ENCODE measurements around the gene ROBO1.

The ROBO1 gene

GRCh38 chr3:78645628-78646310 lies 1122.0 kb downstream of the ROBO1 start:
- H3K4me3 ChIP-seq (ENCODE audit: low read depth, low read length) = no peak overlapping the region
- in situ Hi-C loops (cut with HindIII; ENCODE audit: low sequenced_read_pairs) = no loop called here
- peak; percentile 79 for DNase-seq (ENCODE audit: low read depth)
- peak; percentile 66 for TF ChIP-seq CTCF (IDR thresholded peaks at IDR 0.05; ENCODE audit: low read depth, low read length, missing control alignments)

GRCh38 chr3:78644847-78645246 lies 1123.0 kb downstream of the ROBO1 start:
- TF ChIP-seq CTCF (IDR thresholded peaks at IDR 0.05; ENCODE audit: low read depth, low read length, missing control alignments) = no peak
- no peak for DNase-seq (ENCODE audit: low read depth)
- H3K4me3 ChIP-seq (ENCODE audit: low read depth, low read length) = no peak overlapping the region
- in situ Hi-C loops (cut with HindIII; ENCODE audit: low sequenced_read_pairs) = no loop called here

- peak; percentile 18 for DNase-seq (ENCODE audit: low read depth)
- H3K4me3 ChIP-seq (ENCODE audit: low read depth, low read length) = no peak overlapping the region
- TF ChIP-seq CTCF (IDR thresholded peaks at IDR 0.05; ENCODE audit: low read depth, low read length, missing control alignments) = no peak
- in situ Hi-C loops (cut with HindIII; ENCODE audit: low sequenced_read_pairs) = no loop called here
Observed at GRCh38 chr3:78642226-78643035, 1125.4 kb downstream of the ROBO1 start.

GRCh38 chr3:78641703-78642102 lies 1126.1 kb downstream of the ROBO1 start:
- in situ Hi-C loops (cut with HindIII; ENCODE audit: low sequenced_read_pairs) = no loop called here
- no peak for TF ChIP-seq CTCF (IDR thresholded peaks at IDR 0.05; ENCODE audit: low read depth, low read length, missing control alignments)

GRCh38 chr3:78634316-78634715 lies 1133.5 kb downstream of the ROBO1 start:
- TF ChIP-seq CTCF (IDR thresholded peaks at IDR 0.05; ENCODE audit: low read depth, low read length, missing control alignments) = no peak
- no peak overlapping the region for H3K4me3 ChIP-seq (ENCODE audit: low read depth, low read length)
- in situ Hi-C loops (cut with HindIII; ENCODE audit: low sequenced_read_pairs) = no loop called here
- DNase-seq (ENCODE audit: low read depth) = no peak

More at GRCh38 chr3:78641703-78642102, 1126.1 kb downstream of the ROBO1 start:
- no peak for DNase-seq (ENCODE audit: low read depth)
- no peak overlapping the region for H3K4me3 ChIP-seq (ENCODE audit: low read depth, low read length)

- no peak overlapping the region for H3K4me3 ChIP-seq (ENCODE audit: low read depth, low read length)
- DNase-seq (ENCODE audit: low read depth) = no peak
- TF ChIP-seq CTCF (IDR thresholded peaks at IDR 0.05; ENCODE audit: low read depth, low read length, missing control alignments) = no peak
- in situ Hi-C loops (cut with HindIII; ENCODE audit: low sequenced_read_pairs) = no loop called here
Observed at GRCh38 chr3:78633626-78634025, 1134.2 kb downstream of the ROBO1 start.
